GM03348 (cell line): ENCODE data around the gene PADI2.

Experiments used
- DNase-seq: peaks from one replicate; pipeline ENCODE4 v3.0.0; 2012; ENCODE audit warnings: low spot score

Gene PADI2

GRCh38 chr1:17112496-17113236 is 6.6 kb downstream of the PADI2 start:
- DNase-seq: no peak

GRCh38 chr1:17112076-17112475 is 7.2 kb downstream of the PADI2 start:
- DNase-seq: no peak

GRCh38 chr1:17110555-17110926 is 8.7 kb downstream of the PADI2 start:
- DNase-seq: no peak

- no peak for DNase-seq
These were observed 9.2 kb downstream of the PADI2 start for GRCh38 chr1:17109892-17110554.

- no peak for DNase-seq
These were observed 10.5 kb downstream of the PADI2 start for GRCh38 chr1:17108786-17109185.

GRCh38 chr1:17108360-17108759 is 10.9 kb downstream of the PADI2 start:
- no peak for DNase-seq

- DNase-seq: no peak
These were observed 14.5 kb downstream of the PADI2 start for GRCh38 chr1:17104782-17105181.

GRCh38 chr1:17102232-17102631 is 17.0 kb downstream of the PADI2 start:
- DNase-seq: no peak

- no peak for DNase-seq
These were observed 18.0 kb downstream of the PADI2 start for GRCh38 chr1:17101261-17101660.

- DNase-seq: no peak
These were observed 19.5 kb downstream of the PADI2 start for GRCh38 chr1:17099616-17100340.

- DNase-seq: peak; percentile 33
These were observed 20.6 kb downstream of the PADI2 start for GRCh38 chr1:17098446-17099317.

- DNase-seq: no peak
These were observed 21.5 kb downstream of the PADI2 start for GRCh38 chr1:17097787-17098186.

GRCh38 chr1:17097147-17097546 is 22.1 kb downstream of the PADI2 start:
- DNase-seq: no peak

GRCh38 chr1:17096584-17096983 is 22.7 kb downstream of the PADI2 start:
- no peak for DNase-seq

GRCh38 chr1:17095141-17095540 is 24.1 kb downstream of the PADI2 start:
- DNase-seq: no peak

GRCh38 chr1:17094664-17095063 is 24.6 kb downstream of the PADI2 start:
- no peak for DNase-seq

GRCh38 chr1:17093822-17094393 is 25.3 kb downstream of the PADI2 start:
- DNase-seq: no peak

GRCh38 chr1:17091252-17091651 is 28.0 kb downstream of the PADI2 start:
- no peak for DNase-seq

- DNase-seq: no peak
These were observed 29.7 kb downstream of the PADI2 start for GRCh38 chr1:17089506-17089905.

GRCh38 chr1:17086751-17087150 is 32.5 kb downstream of the PADI2 start:
- DNase-seq: no peak

GRCh38 chr1:17084787-17085186 is 34.5 kb downstream of the PADI2 start:
- no peak for DNase-seq

- no peak for DNase-seq
These were observed 36.5 kb downstream of the PADI2 start for GRCh38 chr1:17082761-17083160.
